ACC112 (cell line): ENCODE measurements around the gene HCRT.
"Not testable (repeated sequence)": the region's sequence is repeated elsewhere in the genome, so short reads cannot be mapped to it uniquely, and the experiment has no call there.

Experiments used
- H2AFZ ChIP-seq: fragments of 200-600 bp; sonication (generic); one replicate; pipeline ENCODE4 v1.6.0; 2017; ENCODE audit warnings: antibody characterized with exemption, low read length; ENCODE audit not compliant: unreplicated experiment
- H3K27ac ChIP-seq: fragments of 200-600 bp; sonication (generic); 2 replicates; pipeline ENCODE4 v1.5.1; 2014; ENCODE audit warnings: low read depth, mild to moderate bottlenecking, antibody characterized with exemption, low read length, moderate library complexity
- H3K27me3 ChIP-seq: fragments of 200-600 bp; sonication (generic); 2 replicates; pipeline ENCODE4 v1.6.1; 2014; ENCODE audit warnings: mild to moderate bottlenecking, antibody characterized with exemption, low read length, moderate library complexity, mixed read lengths; ENCODE audit not compliant: insufficient read depth
- H3K36me3 ChIP-seq: fragments of 200-600 bp; sonication (generic); 2 replicates; pipeline ENCODE4 v1.6.1; 2016; ENCODE audit warnings: mild to moderate bottlenecking, antibody characterized with exemption, low read length, moderate library complexity, mixed read lengths; ENCODE audit not compliant: insufficient read depth
- H3K4me1 ChIP-seq: fragments of 200-600 bp; sonication (generic); one replicate; pipeline ENCODE4 v1.6.1; 2016; ENCODE audit warnings: low read length, mixed read lengths; ENCODE audit not compliant: insufficient read depth, unreplicated experiment, control insufficient read depth
- H3K4me3 ChIP-seq: fragments of 200-600 bp; sonication (generic); 2 replicates; pipeline ENCODE4 v1.5.1; 2014; ENCODE audit warnings: mild to moderate bottlenecking, low read depth, low read length
- H3K79me2 ChIP-seq: fragments of 200-600 bp; sonication (generic); one replicate; pipeline ENCODE4 v1.6.0; 2016; ENCODE audit warnings: low read length; ENCODE audit not compliant: control insufficient read depth, unreplicated experiment, insufficient read depth

Gene HCRT

DNA sequence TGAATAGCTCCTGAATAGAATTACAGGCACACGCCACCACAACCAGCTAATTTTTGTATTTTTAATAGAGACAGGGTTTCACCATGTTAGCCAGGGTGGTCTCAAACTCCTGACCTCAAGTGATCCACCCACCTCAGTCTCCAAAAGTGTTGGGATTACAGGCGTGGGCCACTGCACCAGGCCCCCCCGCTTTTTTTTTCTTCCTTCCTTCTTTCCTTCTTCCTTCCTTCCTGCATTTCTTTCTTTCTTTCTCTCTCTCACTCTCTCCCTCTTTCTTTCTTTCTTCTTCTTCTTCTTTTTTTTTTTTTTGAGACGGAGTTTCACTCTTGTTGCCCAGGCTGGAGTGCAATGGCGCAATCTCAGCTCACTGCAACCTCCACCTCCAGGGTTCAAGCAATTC, 939 bp upstream of the HCRT start:
- not testable (repeated sequence) for H2AFZ ChIP-seq, H3K27me3 ChIP-seq, H3K27ac ChIP-seq, H3K4me3 ChIP-seq, H3K36me3 ChIP-seq, H3K79me2 ChIP-seq
- peaks cover 18% of the 10 kb centered on the region for H3K4me1 ChIP-seq

DNA sequence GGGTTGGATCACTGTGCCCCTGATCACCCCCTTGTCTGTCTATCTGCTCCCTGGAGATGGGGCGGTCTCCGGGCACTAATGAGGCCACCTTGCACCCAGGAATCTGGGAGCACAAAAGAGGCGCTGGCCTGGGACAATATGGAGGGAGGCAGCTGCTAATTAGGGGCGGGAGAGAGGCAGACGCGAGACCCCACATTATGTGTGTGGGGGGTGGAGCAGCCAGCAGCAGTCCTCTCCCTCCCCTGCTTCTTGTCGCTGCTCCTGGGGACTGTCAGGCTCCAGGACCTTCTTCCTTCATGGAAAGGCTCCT, 324 bp upstream of the HCRT start:
- Histone ChIP-seq H2AFZ (no peak overlapping the region), H3K4me3 (no peak overlapping the region), H3K79me2 (no peaks in the 10 kb centered on the region), H3K27ac (no peak overlapping the region), H3K36me3 (no peaks in the 10 kb centered on the region), H3K27me3 (peaks cover 15% of the 10 kb centered on the region), H3K4me1 (peaks cover 18% of the 10 kb centered on the region)

DNA sequence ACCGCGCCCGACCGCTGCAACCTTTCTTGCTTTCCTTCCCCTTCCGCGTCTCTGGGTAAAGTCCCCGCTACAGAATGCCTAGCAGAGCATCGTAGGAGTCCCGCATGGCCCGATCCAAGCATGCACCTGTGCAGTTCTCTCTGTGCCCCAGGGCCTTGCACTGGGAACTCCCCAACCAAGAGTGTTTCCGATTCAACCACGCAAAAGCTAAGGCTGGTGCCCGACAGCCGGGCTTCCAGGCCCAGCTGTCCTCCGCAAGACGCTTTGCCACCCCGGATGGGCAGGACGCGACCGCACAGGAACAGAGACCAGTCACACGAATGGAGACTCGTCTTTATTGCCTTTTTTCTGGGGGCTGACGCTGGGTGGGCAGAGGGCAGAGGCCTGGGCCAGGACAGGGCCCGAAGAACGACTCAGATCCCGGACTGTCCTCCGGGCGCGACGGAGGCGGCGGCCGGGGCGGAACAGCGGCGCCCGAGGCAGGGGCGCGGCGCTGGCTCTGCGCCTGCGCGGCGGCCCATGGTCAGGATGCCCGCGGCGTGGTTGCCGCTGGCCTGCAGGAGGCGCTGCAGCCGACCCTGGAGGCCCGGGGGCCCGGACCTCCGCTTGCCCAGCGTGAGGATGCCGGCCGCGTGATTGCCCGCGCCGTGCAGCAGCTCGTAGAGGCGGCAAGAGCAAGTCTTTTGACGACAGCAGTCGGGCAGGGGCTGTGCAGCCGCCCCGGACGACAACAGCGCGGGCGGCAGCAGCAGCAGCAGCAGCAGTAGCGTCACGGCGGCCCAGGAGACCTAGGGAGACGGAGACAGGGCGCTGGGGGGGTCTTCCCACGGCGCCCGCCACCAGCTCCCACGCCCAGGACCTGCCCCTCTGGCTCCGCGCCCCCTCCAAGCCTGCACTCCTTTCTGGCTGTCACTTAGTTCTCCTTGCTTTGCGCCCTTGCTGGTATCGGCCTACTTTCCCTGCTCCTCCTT, 1.2 kb downstream of the HCRT start:
- Histone ChIP-seq H3K79me2 (no peaks in the 10 kb centered on the region), H3K27me3 (peaks cover 27% of the 10 kb centered on the region), H3K4me3 (peak overlapping the region; percentile 79), H3K27ac (no peak overlapping the region), H3K4me1 (peaks cover 18% of the 10 kb centered on the region), H2AFZ (peak overlapping the region; percentile 86), H3K36me3 (no peaks in the 10 kb centered on the region)

DNA sequence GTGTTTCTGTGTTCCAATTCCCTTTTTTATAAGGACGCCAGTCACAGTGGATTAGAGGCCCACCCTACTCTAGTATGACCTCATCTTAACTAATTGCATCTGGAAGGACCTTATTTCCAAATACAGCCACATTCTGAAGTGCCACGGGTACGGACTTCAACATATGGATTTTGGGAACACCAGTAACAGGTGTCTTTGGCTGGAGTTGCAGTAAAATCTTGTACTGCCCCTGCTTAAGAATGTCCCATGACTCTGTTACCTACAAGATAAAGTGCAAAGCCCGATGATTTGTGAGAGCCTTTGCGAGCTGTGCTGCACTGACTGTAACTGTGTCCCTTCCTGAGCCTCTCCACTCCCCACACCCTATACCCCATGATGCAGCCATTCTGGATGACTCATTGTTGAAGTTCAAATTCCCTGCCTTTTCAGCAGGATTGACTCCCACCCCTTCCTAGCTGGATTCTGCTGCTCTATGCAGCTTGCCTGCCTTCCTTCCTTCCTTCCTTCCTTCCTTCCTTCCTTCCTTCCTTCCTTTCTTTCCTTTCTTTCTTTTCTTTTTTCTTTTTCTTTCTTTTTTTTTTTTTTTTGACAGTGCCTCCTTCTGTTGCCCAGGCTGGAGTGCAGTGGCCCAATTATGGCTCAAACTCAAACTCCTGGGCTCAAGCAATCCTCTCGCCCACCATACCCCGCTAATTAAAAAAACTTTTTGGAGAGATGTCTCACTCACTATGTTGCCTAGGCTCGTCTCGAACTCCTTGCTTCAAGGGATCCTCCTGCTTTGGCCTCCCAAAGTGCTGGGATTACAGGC, 2.1 kb downstream of the HCRT start:
- Histone ChIP-seq H3K27ac (no peak overlapping the region), H3K4me1 (peaks cover 18% of the 10 kb centered on the region), H3K36me3 (no peaks in the 10 kb centered on the region), H2AFZ (no peak overlapping the region), H3K79me2 (no peaks in the 10 kb centered on the region), H3K27me3 (peaks cover 27% of the 10 kb centered on the region), H3K4me3 (peak overlapping the region; percentile 79)

DNA sequence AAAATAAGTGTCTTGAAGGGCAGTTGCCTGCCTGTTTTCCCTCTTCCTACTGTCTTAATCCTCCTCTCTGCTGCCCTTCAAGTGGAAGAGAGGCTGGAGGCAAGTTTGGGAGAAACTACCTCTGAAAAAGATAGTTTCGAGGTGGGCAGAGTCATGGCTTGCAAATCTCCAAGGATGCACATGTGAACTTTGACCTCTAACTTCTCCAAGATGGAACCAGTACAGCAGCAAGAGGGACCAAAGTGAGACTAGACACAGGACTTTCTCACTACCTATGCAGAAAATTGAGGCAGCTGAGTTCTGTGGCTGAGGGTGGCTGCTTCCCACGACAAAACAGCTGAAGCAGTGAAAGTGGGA, 3.4 kb downstream of the HCRT start:
- no peaks in the 10 kb centered on the region for H3K36me3 ChIP-seq
- H3K79me2 ChIP-seq, result no peaks in the 10 kb centered on the region
- H3K4me1 ChIP-seq, result peaks cover 18% of the 10 kb centered on the region
- no peak overlapping the region for H2AFZ ChIP-seq
- H3K27ac ChIP-seq, result no peak overlapping the region
- H3K4me3 ChIP-seq, result no peak overlapping the region
- peaks cover 27% of the 10 kb centered on the region for H3K27me3 ChIP-seq

DNA sequence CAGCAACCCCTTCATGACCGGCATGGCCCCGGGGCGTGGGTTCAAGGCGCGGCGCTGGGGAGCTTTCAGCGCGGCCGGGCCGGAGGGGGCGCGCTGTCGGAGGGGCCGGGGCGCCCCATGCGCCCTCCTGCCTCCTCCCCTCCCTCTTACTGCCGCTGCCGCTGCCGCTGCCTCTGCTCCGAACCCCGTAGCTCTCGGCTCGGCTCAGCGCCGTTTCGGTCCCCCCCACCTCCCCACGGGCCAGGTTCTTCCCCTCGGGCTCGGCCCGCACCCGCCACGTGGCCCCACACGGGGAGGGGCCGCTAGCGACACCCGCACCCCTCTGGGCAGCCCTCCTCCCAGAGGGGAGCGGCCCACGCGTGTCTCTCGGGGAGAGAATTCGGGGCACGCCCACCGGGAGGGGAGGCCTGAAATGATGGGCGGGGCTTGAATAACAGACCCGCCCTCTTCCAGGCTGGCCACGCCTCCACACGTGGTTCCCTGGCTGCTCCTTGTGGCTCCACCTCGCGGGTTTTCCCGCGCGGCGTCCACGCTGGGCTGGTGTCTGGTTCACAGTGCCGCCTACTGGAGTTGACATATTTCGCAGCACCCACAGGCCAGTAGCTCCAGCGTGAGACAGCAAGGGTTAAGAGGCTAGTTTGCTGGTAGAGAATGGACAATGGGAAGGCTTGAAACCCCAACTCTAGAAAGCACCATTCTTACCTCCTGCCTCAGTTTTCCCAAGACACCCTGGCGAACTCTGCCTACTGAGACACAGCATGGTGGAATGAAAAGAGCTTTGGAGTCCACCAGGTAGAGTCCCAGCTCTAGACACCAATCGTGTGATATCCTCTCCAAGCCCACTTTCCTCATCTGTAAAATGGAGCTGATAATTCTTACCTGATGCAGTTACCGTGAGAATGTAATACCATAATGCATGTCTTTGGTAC, 4.1 kb downstream of the HCRT start, which contains the start of gene KCNH4:
Gene KCNH4, minus strand, starts transcription at position 221 of the 929 bp plus-strand sequence. Its CDS starts 197 bp downstream, at position 24.
- Histone ChIP-seq H3K4me1 (peaks cover 18% of the 10 kb centered on the region), H3K79me2 (no peaks in the 10 kb centered on the region), H2AFZ (no peak within 1 kb of the TSS), H3K4me3 (peak within 1 kb of the TSS; percentile 70), H3K27ac (no peak within 1 kb of the TSS), H3K27me3 (peaks cover 27% of the 10 kb centered on the region), H3K36me3 (no peaks in the 10 kb centered on the region)

DNA sequence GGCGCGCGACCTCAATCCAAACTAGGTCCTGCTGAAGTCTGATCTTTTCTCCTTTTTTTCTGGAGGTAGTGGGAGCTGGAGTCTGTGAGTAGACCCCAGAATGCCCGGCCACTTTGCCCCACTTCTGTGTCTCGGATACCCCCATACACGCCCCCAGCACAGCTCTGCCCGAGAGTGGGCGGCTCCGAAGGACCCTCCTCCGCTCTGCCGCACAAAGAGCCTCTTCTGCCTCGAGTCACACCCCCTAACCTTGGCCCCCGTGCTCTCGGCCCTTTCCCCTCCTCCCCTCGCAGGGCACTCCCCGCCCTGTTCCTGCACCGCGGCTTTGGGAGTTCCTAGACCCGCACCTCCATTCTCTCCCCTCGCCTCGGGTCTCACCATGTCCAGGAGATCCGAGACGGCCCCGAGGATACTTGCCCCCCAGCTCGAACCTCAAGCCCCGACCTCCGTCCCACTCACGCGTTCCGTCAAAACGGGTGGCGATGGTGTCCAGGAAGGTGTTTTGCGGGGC, 4.8 kb downstream of the HCRT start:
- Histone ChIP-seq H3K36me3 (no peaks in the 10 kb centered on the region), H3K4me3 (peak overlapping the region; percentile 70), H3K79me2 (no peaks in the 10 kb centered on the region), H2AFZ (no peak overlapping the region), H3K27me3 (peaks cover 30% of the 10 kb centered on the region), H3K4me1 (peaks cover 18% of the 10 kb centered on the region), H3K27ac (no peak overlapping the region)

DNA sequence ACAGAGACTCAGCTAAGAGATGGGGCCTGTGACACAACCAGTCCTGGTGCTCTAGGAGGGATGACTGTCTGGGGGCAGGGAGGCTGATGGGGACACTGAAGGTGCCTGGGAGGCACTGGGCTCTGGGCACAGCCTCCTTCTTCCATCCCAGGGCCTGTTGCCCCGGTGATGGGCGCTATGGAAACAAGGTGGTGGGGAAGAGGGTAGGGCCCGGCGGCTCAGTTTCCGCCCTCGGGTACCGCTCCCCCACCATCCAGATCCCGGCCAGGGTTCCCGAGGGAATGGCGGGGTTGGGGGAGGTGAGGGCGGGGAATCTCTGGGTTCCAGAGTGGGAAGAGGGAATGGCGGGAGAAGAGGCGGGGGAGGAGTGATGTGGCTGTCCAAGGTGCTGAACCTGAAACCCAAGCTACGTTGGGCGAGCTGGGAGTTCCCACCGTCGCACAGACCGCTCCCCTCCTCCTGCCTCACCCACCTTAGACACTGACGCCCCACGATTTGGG, 5.3 kb downstream of the HCRT start:
- Histone ChIP-seq H3K36me3 (no peaks in the 10 kb centered on the region), H2AFZ (no peak overlapping the region), H3K27me3 (peaks cover 35% of the 10 kb centered on the region), H3K27ac (no peak overlapping the region), H3K4me1 (peaks cover 18% of the 10 kb centered on the region), H3K4me3 (no peak overlapping the region), H3K79me2 (no peaks in the 10 kb centered on the region)

DNA sequence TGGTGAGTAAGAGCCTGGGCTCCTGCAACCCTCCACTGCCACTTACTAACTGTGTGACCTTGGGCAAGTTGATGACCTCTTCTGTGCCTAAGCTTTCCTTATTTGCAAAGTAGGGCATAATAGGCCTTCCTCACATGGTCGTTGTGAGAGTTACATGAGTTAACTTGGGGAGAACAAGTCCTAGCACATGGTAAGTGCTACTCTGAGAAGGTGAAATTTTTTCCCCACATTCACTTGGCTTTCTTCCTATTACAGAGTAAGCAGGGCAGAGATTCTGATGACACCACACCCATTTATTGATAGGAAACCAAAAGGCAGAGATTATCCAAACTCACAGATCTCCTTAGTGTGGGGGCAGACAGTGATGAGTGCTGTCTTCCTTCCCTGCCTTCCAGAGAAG, 5.9 kb downstream of the HCRT start:
- Histone ChIP-seq H3K79me2 (no peaks in the 10 kb centered on the region), H3K27me3 (peaks cover 39% of the 10 kb centered on the region), H3K4me1 (peaks cover 12% of the 10 kb centered on the region), H3K4me3 (no peak overlapping the region), H2AFZ (no peak overlapping the region), H3K27ac (no peak overlapping the region), H3K36me3 (no peaks in the 10 kb centered on the region)

DNA sequence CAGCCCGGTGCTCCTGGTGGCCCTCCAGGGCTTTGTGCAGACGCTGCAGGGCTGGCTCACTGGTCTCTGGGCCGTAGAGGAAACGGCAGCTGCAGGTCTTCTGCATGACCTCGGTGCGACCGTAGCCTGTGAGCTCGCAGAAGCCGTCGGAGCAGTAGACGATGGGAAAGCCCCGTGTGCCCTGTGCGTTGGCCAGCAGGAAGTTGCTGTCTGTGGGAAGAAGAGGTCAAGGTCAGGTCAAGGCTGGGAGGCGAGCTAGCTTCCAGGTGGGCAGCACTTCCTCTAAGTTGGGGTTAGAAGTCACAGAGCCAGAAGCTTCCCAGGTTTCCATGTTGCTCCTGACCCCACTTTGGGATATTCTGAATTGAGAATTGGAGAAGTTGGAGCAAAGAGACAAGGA, 6.4 kb downstream of the HCRT start:
- H3K4me3 ChIP-seq, result no peak overlapping the region
- H2AFZ ChIP-seq, result no peak overlapping the region
- H3K27ac ChIP-seq, result no peak overlapping the region
- H3K79me2 ChIP-seq, result no peaks in the 10 kb centered on the region
- H3K27me3 ChIP-seq, result peaks cover 39% of the 10 kb centered on the region
- no peaks in the 10 kb centered on the region for H3K36me3 ChIP-seq
- H3K4me1 ChIP-seq, result peaks cover 11% of the 10 kb centered on the region
